HepG2 (cell line): ENCODE results near the gene PTPN3. TPM values are rescaled to one million over a fixed set of nuclear protein-coding genes. Genes with fewer than 3 reads are reported as not detected.

Experiments used
- ATAC-seq: fragments of 200-7000 bp; cut with Tn5 transposase; 3 replicates; pipeline ENCODE4 v1.9.1; 2020; ENCODE audit warnings: mild to moderate bottlenecking, moderate library complexity
- BruUV-seq: library from RNA; stranded (reverse); fragments of 400-500 nt; replicated peaks from 2 replicates; lab custom pipeline; 2021; lab: Mats Ljungman, UMichigan
- CTCF ChIA-PET: fragments of 300-600 bp; formaldehyde crosslinking; extraction: SDS; loops from one replicate; lab custom pipeline; 2021; ENCODE audit warnings: low total read pairs, inconsistent platforms, low intra/inter-chr PET ratio; lab: Yijun Ruan, JAX
- POLR2A ChIA-PET: fragments of 350-600 bp; sonication (Branson Sonifier 250); formaldehyde crosslinking; loops from one replicate; lab custom pipeline; 2020; ENCODE audit warnings: antibody characterized with exemption, inconsistent platforms; lab: Yijun Ruan, JAX
- DNase-seq: peaks from one replicate; pipeline ENCODE4 v3.0.0-alpha.2; 2015; ENCODE audit warnings: low spot score
- FAIRE-seq: peaks from 3 replicates; lab custom pipeline; 2011; peaks lifted over from hg19 to GRCh38; lab: Jason Lieb, UNC
- H2AFZ ChIP-seq: one replicate; pipeline ENCODE4 v1.6.1; 2011; ENCODE audit warnings: low read length, inconsistent platforms
- H3K27ac ChIP-seq: fragments of 300-600 bp; 3 replicates; pipeline ENCODE4 v1.8.0; 2011; ENCODE audit warnings: mixed run types, mild to moderate bottlenecking, mixed read lengths, low read length, inconsistent platforms; ENCODE audit not compliant: insufficient read depth; ENCODE audit errors: extremely low read length
- H3K27me3 ChIP-seq, 2 experiments: fragments of 200-600 bp in 1 of 2; 2 replicates in 1 of 2; 3 replicates in 1 of 2; pipeline versions ENCODE4 v1.6.0 to v1.8.0; 2011; ENCODE audit warnings: low read length in 2 of 2, mild to moderate bottlenecking in 2 of 2, moderate library complexity in 2 of 2, inconsistent platforms in 1 of 2; ENCODE audit not compliant: insufficient read depth in 2 of 2, control insufficient read depth in 1 of 2
- H3K36me3 ChIP-seq, 2 experiments: fragments of 200-600 bp in 1 of 2; replicated peaks in 1 of 2; 2 replicates in 1 of 2; 3 replicates in 1 of 2; pipeline versions ENCODE4 v1.5.1 to v1.8.0; 2011; ENCODE audit warnings: low read length in 2 of 2, inconsistent platforms in 1 of 2; ENCODE audit not compliant: insufficient read depth in 2 of 2, control insufficient read depth in 1 of 2
- H3K4me1 ChIP-seq: 2 replicates; pipeline ENCODE4 v1.5.1; 2012; ENCODE audit warnings: low read length, inconsistent platforms; ENCODE audit not compliant: insufficient read depth
- H3K4me2 ChIP-seq: 2 replicates; pipeline ENCODE4 v1.6.0; 2011; ENCODE audit warnings: low read depth, low read length, inconsistent platforms
- H3K4me3 ChIP-seq, 3 experiments: fragments of 200-600 bp in 1 of 3; sonication (generic), shearing (Covaris generic) in 1 of 3; replicated peaks in 1 of 3; 2 replicates each; pipeline ENCODE4 v1.5.1; 2011 to 2016; ENCODE audit warnings: low read length in 3 of 3, inconsistent platforms in 2 of 3, low read depth in 2 of 3, mild to moderate bottlenecking in 2 of 3, control low read depth in 1 of 3, mixed read lengths in 1 of 3; ENCODE audit not compliant: insufficient read depth in 1 of 3
- H3K79me2 ChIP-seq: one replicate; pipeline ENCODE4 v1.6.1; 2011; ENCODE audit warnings: low read length, inconsistent platforms; ENCODE audit not compliant: insufficient read depth
- H3K9ac ChIP-seq: 2 replicates; pipeline ENCODE4 v1.6.0; 2011; ENCODE audit warnings: mild to moderate bottlenecking, low read depth, low read length, inconsistent platforms; ENCODE audit not compliant: insufficient read depth
- H3K9me3 ChIP-seq: 2 replicates; pipeline ENCODE4 v1.5.1; 2012; ENCODE audit warnings: mild to moderate bottlenecking, low read length
- H4K20me1 ChIP-seq: 2 replicates; pipeline ENCODE4 v1.6.0; 2011; ENCODE audit warnings: inconsistent platforms, mild to moderate bottlenecking, low read length, moderate library complexity; ENCODE audit not compliant: insufficient read depth
- ATF7 ChIP-seq, 2 experiments: fragments of 450-650 bp in 1 of 2; sonication (generic) in 1 of 2; formaldehyde crosslinking in 1 of 2; IDR thresholded peaks; 2 replicates each; pipeline versions ENCODE4 v1.4.0 to v1.6.1; 2016 to 2020; ENCODE audit warnings: antibody characterized with exemption in 1 of 2, mild to moderate bottlenecking in 1 of 2, missing genetic modification reagents in 1 of 2
- BCL6 ChIP-seq: IDR thresholded peaks from 2 replicates; pipeline ENCODE4 v1.6.1; 2016; ENCODE audit warnings: missing genetic modification reagents, missing compliant biosample characterization
- CEBPB ChIP-seq: IDR thresholded peaks from 2 replicates; pipeline ENCODE4 v1.6.1; 2011; ENCODE audit warnings: low read depth, low read length, improper control_type of control experiment, borderline replicate concordance
- DPF2 ChIP-seq: sonication (generic); formaldehyde crosslinking; IDR thresholded peaks from 2 replicates; pipeline ENCODE4 v1.4.0; 2020; ENCODE audit warnings: mild to moderate bottlenecking, low read depth, missing genetic modification reagents, borderline replicate concordance
- EHMT2 ChIP-seq: fragments of 200-600 bp; sonication (generic); IDR thresholded peaks from 2 replicates; pipeline ENCODE4 v1.7.0; 2017; ENCODE audit warnings: antibody characterized with exemption, low read depth, low read length, borderline replicate concordance
- EP300 ChIP-seq, 3 experiments: sonication (generic) in 1 of 3; formaldehyde crosslinking in 1 of 3; IDR thresholded peaks; 2 replicates each; pipeline versions ENCODE4 v1.5.1 to v1.6.1; 2011 to 2020; ENCODE audit warnings: low read depth in 2 of 3, low read length in 2 of 3, borderline replicate concordance in 1 of 3, improper control_type of control experiment in 1 of 3, mild to moderate bottlenecking in 1 of 3, missing genetic modification reagents in 1 of 3, moderate library complexity in 1 of 3
- FOXA3 ChIP-seq: IDR thresholded peaks from 2 replicates; pipeline ENCODE4 v1.6.1; 2016; ENCODE audit warnings: missing genetic modification reagents, missing compliant biosample characterization
- GATAD2A ChIP-seq: IDR thresholded peaks from 2 replicates; pipeline ENCODE4 v1.6.1; 2016
- HNF4A ChIP-seq: sonication (generic); formaldehyde crosslinking; IDR thresholded peaks from 2 replicates; pipeline ENCODE4 v1.4.0; 2020; ENCODE audit warnings: missing genetic modification reagents
- HNF4G ChIP-seq, 2 experiments: sonication (generic) in 1 of 2; formaldehyde crosslinking in 1 of 2; IDR thresholded peaks; 2 replicates each; pipeline versions ENCODE4 v1.4.0 to v1.6.1; 2011 to 2020; ENCODE audit warnings: borderline replicate concordance in 2 of 2, low read depth in 2 of 2, mild to moderate bottlenecking in 2 of 2, low read length in 1 of 2, missing genetic modification reagents in 1 of 2, moderate library complexity in 1 of 2
- JUNB ChIP-seq: sonication (generic); formaldehyde crosslinking; IDR thresholded peaks from 2 replicates; pipeline ENCODE4 v1.8.0; 2022; ENCODE audit warnings: missing genetic modification reagents, mild to moderate bottlenecking, borderline replicate concordance
- SALL1 ChIP-seq: sonication (generic); formaldehyde crosslinking; IDR thresholded peaks from 2 replicates; pipeline ENCODE4 v1.8.0; 2022; ENCODE audit warnings: mild to moderate bottlenecking, missing genetic modification reagents
- SAP130 ChIP-seq: IDR thresholded peaks from 2 replicates; pipeline ENCODE4 v1.6.1; 2016; ENCODE audit warnings: low read depth
- XBP1 ChIP-seq: sonication (generic); formaldehyde crosslinking; IDR thresholded peaks from 2 replicates; pipeline ENCODE4 v1.5.0; 2020; ENCODE audit warnings: missing genetic modification reagents
- ZNF672 ChIP-seq: sonication (generic); formaldehyde crosslinking; IDR thresholded peaks from 2 replicates; pipeline ENCODE4 v1.8.1; 2022; ENCODE audit warnings: missing genetic modification reagents
- WGBS: methylation state at CpG from one replicate; pipeline ENCODE4 v1.1.6; 2017; ENCODE audit warnings: low lambda C conversion rate; 5-methylcytosine and 5-hydroxymethylcytosine counted together
- in situ Hi-C: cut with HindIII; loops from 2 replicates; pipeline ENCODE4 v1.10.0; 2017; ENCODE audit warnings: low pct_unique_long_range_greater_than_20kb; ENCODE audit not compliant: extremely low pct_ligation_motif_present
- intact Hi-C: fragments of 100-400 bp; cut with micrococcal nuclease; formaldehyde crosslinking; loops from one replicate; pipeline ENCODE4 v1.10.0; 2022; ENCODE audit not compliant: unreplicated experiment
- polyA plus RNA-seq, 8 experiments: library from polyadenylated mRNA; depleted of rRNA in 3 of 8; stranded (reverse) in 7 of 8; unstranded in 1 of 8; fragments of >200 nt; fragmentation: Illumina TruSeq in 4 of 8; extraction: Trizol in 4 of 8; gene quantifications; 2 replicates each; pipeline versions ENCODE4 v1.2.1 to v1.2.3, GENCODE V29; 2011 to 2016; ENCODE audit warnings: low read depth in 4 of 8, missing spikeins in 1 of 8, mixed read lengths in 1 of 8; ENCODE audit not compliant: insufficient read depth in 1 of 8
- total RNA-seq, 5 experiments: library from RNA; depleted of rRNA; stranded (reverse); fragments of >200 nt; fragmentation: Illumina TruSeq; extraction: Trizol; gene quantifications; 2 replicates each; pipeline ENCODE4 v1.2.3, GENCODE V29; 2016; ENCODE audit warnings: low read depth in 1 of 5
- TF ChIP-seq, protein P1 (sequence below): IDR thresholded peaks from 2 replicates; pipeline ENCODE4 v1.6.1; 2018; ENCODE audit warnings: missing genetic modification reagents
- TF ChIP-seq, protein P2 (sequence below), 2 experiments: fragments of 450-650 bp in 1 of 2; sonication (generic) in 1 of 2; formaldehyde crosslinking; IDR thresholded peaks; 2 replicates each; pipeline versions ENCODE4 v1.5.0 to v1.8.0; 2020 to 2022; ENCODE audit warnings: mild to moderate bottlenecking in 1 of 2, missing genetic modification reagents in 1 of 2

PTPN3 gene
- total and polyA plus RNA-seq, 2 of the 13 experiments (the other 11 are each of a cell fraction or from before 2014, with no cell fraction given) = 5.6 to 20.5 TPM

DNA sequence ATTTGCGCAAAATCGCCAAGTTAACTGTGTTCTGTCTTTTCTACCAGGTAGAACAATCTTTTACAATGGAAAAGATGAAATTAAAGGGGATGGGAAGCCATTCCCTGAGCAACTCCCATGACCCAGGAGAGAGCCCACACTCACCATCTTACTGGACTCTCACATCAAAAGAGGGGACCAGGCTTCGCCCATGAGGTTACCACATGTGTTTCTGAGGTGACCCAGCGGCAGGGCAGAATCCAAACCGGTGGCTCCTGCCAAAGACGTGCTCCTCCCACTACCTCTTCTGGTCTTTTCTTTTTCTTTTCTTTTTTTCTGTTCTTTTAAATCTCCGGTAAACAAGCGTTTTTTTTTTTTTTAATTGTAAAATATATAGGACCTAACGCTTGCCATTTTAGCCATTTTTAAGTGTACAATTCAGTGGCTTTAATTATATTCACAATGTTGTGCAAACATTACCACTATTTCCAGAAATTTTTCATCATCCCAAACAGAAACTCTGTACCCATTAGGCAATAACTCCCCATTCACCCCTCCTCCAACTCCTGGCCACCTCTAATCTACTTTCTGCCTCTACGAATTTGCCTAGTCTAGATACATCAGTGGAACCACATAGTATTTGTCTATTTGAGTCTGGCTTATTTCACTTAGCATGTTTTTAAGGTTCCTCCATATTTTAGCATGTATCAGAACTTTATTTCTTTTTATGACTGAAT is 19.3 kb downstream of the PTPN3 start:
- Histone ChIP-seq H3K36me3 (no peaks in the 10 kb centered on the region; a peak in 1 of 5 replicates), H3K4me3 (peak overlapping the region in 1 of 3 experiments; percentile 12; a peak in 1 of 6 replicates), H3K9ac (no peak overlapping the region; the same call in 1 of the 2 replicates), H3K4me1 (peaks cover 58% of the 10 kb centered on the region), H3K27me3 (no peaks in the 10 kb centered on the region), H3K79me2 (peaks cover 11% of the 10 kb centered on the region), H3K4me2 (peak overlapping the region; percentile 92; the same call in 1 of the 2 replicates), H3K27ac (peak overlapping the region; percentile 84), H4K20me1 (no peaks in the 10 kb centered on the region), H2AFZ (no peak overlapping the region), H3K9me3 (no peaks in the 10 kb centered on the region)
- CTCF ChIA-PET = no interaction called here
- in situ Hi-C loops = no loop called here
- intact Hi-C loops = no loop called here
- POLR2A ChIA-PET = interaction anchor here (0.9 to 4.3 kb wide), 4 partner anchors 9 to 20 kb away, joined by 3 to 71 read pairs (median 5); partner anchors contain the start of gene PTPN3
- DNase-seq = peak; percentile 36
- WGBS = 56% methylated on average over 10 of the region's 10 CpGs
- BruUV-seq = no TSS peak
- FAIRE-seq = peak; percentile 60
- ATAC-seq = no peak
- TF ChIP-seq CEBPB = peak; percentile 82
- peak; percentile 65 for TF ChIP-seq HNF4A (CRISPR knock-in tag)
- 0 out of 2 replicates have a peak, but pooled peaks have one; percentile 18 for TF ChIP-seq SALL1 (CRISPR knock-in tag)
- peak; percentile 18; the same call in 1 of the 2 replicates for TF ChIP-seq SAP130 (CRISPR knock-in tag)
- TF ChIP-seq GATAD2A = peak; percentile 56; the same call in 1 of the 2 replicates
- 0 out of 2 replicates have a peak, but pooled peaks have one; percentile 35 for TF ChIP-seq DPF2 (CRISPR knock-in tag)
- 0 out of 2 replicates have a peak, but pooled peaks have one; percentile 21 for TF ChIP-seq FOXA3
- TF ChIP-seq XBP1 (CRISPR knock-in tag) = no peak
- 0 out of 2 replicates have a peak, but pooled peaks have one; percentile 16 for TF ChIP-seq JUNB (CRISPR knock-in tag)
- TF ChIP-seq EHMT2 = 0 out of 2 replicates have a peak, but pooled peaks have one; percentile 16
- peak; percentile 36; the same call in 1 of the 2 replicates for TF ChIP-seq BCL6 (CRISPR knock-in tag)
- TF ChIP-seq, protein P1, sequence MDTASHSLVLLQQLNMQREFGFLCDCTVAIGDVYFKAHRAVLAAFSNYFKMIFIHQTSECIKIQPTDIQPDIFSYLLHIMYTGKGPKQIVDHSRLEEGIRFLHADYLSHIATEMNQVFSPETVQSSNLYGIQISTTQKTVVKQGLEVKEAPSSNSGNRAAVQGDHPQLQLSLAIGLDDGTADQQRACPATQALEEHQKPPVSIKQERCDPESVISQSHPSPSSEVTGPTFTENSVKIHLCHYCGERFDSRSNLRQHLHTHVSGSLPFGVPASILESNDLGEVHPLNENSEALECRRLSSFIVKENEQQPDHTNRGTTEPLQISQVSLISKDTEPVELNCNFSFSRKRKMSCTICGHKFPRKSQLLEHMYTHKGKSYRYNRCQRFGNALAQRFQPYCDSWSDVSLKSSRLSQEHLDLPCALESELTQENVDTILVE (CRISPR knock-in tag) = no peak
- TF ChIP-seq EP300 (IDR thresholded peaks at IDR 0.05; ENCODE audit: low read depth in 2 of 2, low read length in 2 of 2) = peak in 1 of 2 experiments; percentile 37; a peak in 1 of 4 replicates
- TF ChIP-seq EP300 (CRISPR knock-in tag; IDR thresholded peaks at IDR 0.05; ENCODE audit: borderline replicate concordance) = no peak
- 0 out of 2 replicates have a peak, but pooled peaks have one; percentile 24 for TF ChIP-seq HNF4G (IDR thresholded peaks at IDR 0.05; ENCODE audit: borderline replicate concordance, low read depth, low read length)
- TF ChIP-seq HNF4G (CRISPR knock-in tag; IDR thresholded peaks at IDR 0.05; ENCODE audit: borderline replicate concordance, low read depth) = no peak
- TF ChIP-seq ZNF672 (CRISPR knock-in tag) = no peak
- TF ChIP-seq, protein P2, sequence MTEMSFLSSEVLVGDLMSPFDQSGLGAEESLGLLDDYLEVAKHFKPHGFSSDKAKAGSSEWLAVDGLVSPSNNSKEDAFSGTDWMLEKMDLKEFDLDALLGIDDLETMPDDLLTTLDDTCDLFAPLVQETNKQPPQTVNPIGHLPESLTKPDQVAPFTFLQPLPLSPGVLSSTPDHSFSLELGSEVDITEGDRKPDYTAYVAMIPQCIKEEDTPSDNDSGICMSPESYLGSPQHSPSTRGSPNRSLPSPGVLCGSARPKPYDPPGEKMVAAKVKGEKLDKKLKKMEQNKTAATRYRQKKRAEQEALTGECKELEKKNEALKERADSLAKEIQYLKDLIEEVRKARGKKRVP (CRISPR knock-in tag; IDR thresholded peaks at IDR 0.05) = peak in 1 of 2 experiments; percentile 88; a peak in 2 of 4 replicates
- 0 out of 2 replicates have a peak, but pooled peaks have one; percentile 10 for TF ChIP-seq ATF7 (IDR thresholded peaks at IDR 0.05)
- TF ChIP-seq ATF7 (CRISPR knock-in tag; IDR thresholded peaks at IDR 0.05) = no peak
